HepG2 (cell line): ENCODE data around the gene CCL19. TPM values are rescaled to one million over a fixed set of nuclear protein-coding genes. Genes with fewer than 3 reads are reported as not detected.

Source experiments
- CC2D1A ChIP-seq: sonication (generic); formaldehyde crosslinking; IDR thresholded peaks from 2 replicates; pipeline ENCODE4 v1.8.1; 2023; ENCODE audit warnings: mild to moderate bottlenecking, missing genetic modification reagents
- GATAD2A ChIP-seq: IDR thresholded peaks from 2 replicates; pipeline ENCODE4 v1.6.1; 2016
- KDM1A ChIP-seq: IDR thresholded peaks from 2 replicates; pipeline ENCODE4 v1.6.1; 2016; ENCODE audit warnings: missing compliant biosample characterization
- NFRKB ChIP-seq: fragments of 450-650 bp; IDR thresholded peaks from 2 replicates; pipeline ENCODE4 v1.6.1; 2017
- POLR2AphosphoS2 ChIP-seq: IDR thresholded peaks from 2 replicates; pipeline ENCODE4 v1.6.1; 2011; ENCODE audit warnings: low read depth, low read length, improper control_type of control experiment
- RBFOX2 ChIP-seq: fragments of 200-400 bp; formaldehyde crosslinking; IDR thresholded peaks from 2 replicates; pipeline ENCODE4 v1.6.1; 2017; ENCODE audit warnings: low read depth, mild to moderate bottlenecking, low read length
- SIN3A ChIP-seq: IDR thresholded peaks from 2 replicates; pipeline ENCODE4 v1.6.1; 2011; ENCODE audit warnings: low read depth, mild to moderate bottlenecking, control low read depth, low read length, borderline replicate concordance
- ZMYM3 ChIP-seq: sonication (generic); formaldehyde crosslinking; IDR thresholded peaks from 2 replicates; pipeline ENCODE4 v1.5.1; 2020; ENCODE audit warnings: mild to moderate bottlenecking, missing genetic modification reagents
- ZNF263 ChIP-seq: sonication (generic); formaldehyde crosslinking; IDR thresholded peaks from 2 replicates; pipeline ENCODE4 v1.4.0; 2020; ENCODE audit warnings: missing genetic modification reagents
- ZNF329 ChIP-seq: sonication (generic); formaldehyde crosslinking; IDR thresholded peaks from 2 replicates; pipeline ENCODE4 v1.9.0; 2021; ENCODE audit warnings: low read depth, mild to moderate bottlenecking, missing genetic modification reagents
- ZNF557 ChIP-seq: sonication (generic); formaldehyde crosslinking; IDR thresholded peaks from 2 replicates; pipeline ENCODE4 v1.4.0; 2020; ENCODE audit warnings: missing genetic modification reagents
- ZNF564 ChIP-seq: sonication (generic); formaldehyde crosslinking; IDR thresholded peaks from 2 replicates; pipeline ENCODE4 v1.8.1; 2023; ENCODE audit warnings: mild to moderate bottlenecking, missing genetic modification reagents
- ZNF629 ChIP-seq: sonication (generic); formaldehyde crosslinking; conservative IDR thresholded peaks from 2 replicates; pipeline ENCODE4 v1.5.0; 2020; ENCODE audit warnings: missing genetic modification reagents
- ZNF678 ChIP-seq: sonication (generic); formaldehyde crosslinking; IDR thresholded peaks from 2 replicates; pipeline ENCODE4 v1.4.0; 2020; ENCODE audit warnings: mild to moderate bottlenecking, missing genetic modification reagents
- ZNF703 ChIP-seq: sonication (generic); formaldehyde crosslinking; IDR thresholded peaks from 2 replicates; pipeline ENCODE4 v1.5.1; 2020; ENCODE audit warnings: missing genetic modification reagents, mild to moderate bottlenecking, moderate library complexity, borderline replicate concordance
- ZNF782 ChIP-seq: sonication (generic); formaldehyde crosslinking; IDR thresholded peaks from 2 replicates; pipeline ENCODE4 v1.4.0; 2020; ENCODE audit warnings: missing genetic modification reagents, mild to moderate bottlenecking, borderline replicate concordance
- ZNF790 ChIP-seq: sonication (generic); formaldehyde crosslinking; IDR thresholded peaks from 2 replicates; pipeline ENCODE4 v1.8.0; 2022; ENCODE audit warnings: missing genetic modification reagents, mild to moderate bottlenecking, borderline replicate concordance
- polyA plus RNA-seq, 8 experiments: library from polyadenylated mRNA; depleted of rRNA in 3 of 8; stranded (reverse) in 7 of 8; unstranded in 1 of 8; fragments of >200 nt; fragmentation: Illumina TruSeq in 4 of 8; extraction: Trizol in 4 of 8; gene quantifications; 2 replicates each; pipeline versions ENCODE4 v1.2.1 to v1.2.3, GENCODE V29; 2011 to 2016; ENCODE audit warnings: low read depth in 4 of 8, missing spikeins in 1 of 8, mixed read lengths in 1 of 8; ENCODE audit not compliant: insufficient read depth in 1 of 8
- total RNA-seq, 5 experiments: library from RNA; depleted of rRNA; stranded (reverse); fragments of >200 nt; fragmentation: Illumina TruSeq; extraction: Trizol; gene quantifications; 2 replicates each; pipeline ENCODE4 v1.2.3, GENCODE V29; 2016; ENCODE audit warnings: low read depth in 1 of 5
- TF ChIP-seq, protein P1 (sequence below): sonication (generic); formaldehyde crosslinking; IDR thresholded peaks from 2 replicates; pipeline ENCODE4 v1.4.0; 2020; ENCODE audit warnings: missing genetic modification reagents, borderline replicate concordance
- TF ChIP-seq, protein P2 (sequence below): sonication (generic); formaldehyde crosslinking; IDR thresholded peaks from 2 replicates; pipeline ENCODE4 v1.4.0; 2020; ENCODE audit warnings: mild to moderate bottlenecking, low read depth, missing genetic modification reagents
- TF ChIP-seq, protein P3 (sequence below): sonication (generic); formaldehyde crosslinking; IDR thresholded peaks from 2 replicates; pipeline ENCODE4 v1.5.0; 2020; ENCODE audit warnings: missing genetic modification reagents, mild to moderate bottlenecking, borderline replicate concordance
- TF ChIP-seq, protein P4 (sequence below): sonication (generic); formaldehyde crosslinking; IDR thresholded peaks from 2 replicates; pipeline ENCODE4 v1.8.1; 2023; ENCODE audit warnings: mild to moderate bottlenecking, moderate library complexity, missing genetic modification reagents
- TF ChIP-seq, protein P5 (sequence below): sonication (generic); formaldehyde crosslinking; IDR thresholded peaks from 2 replicates; pipeline ENCODE4 v1.5.0; 2020; ENCODE audit warnings: mild to moderate bottlenecking, missing genetic modification reagents

CCL19 gene
- total and polyA plus RNA-seq, 2 of the 13 experiments (the other 11 are each of a cell fraction or from before 2014, with no cell fraction given): not detected

DNA sequence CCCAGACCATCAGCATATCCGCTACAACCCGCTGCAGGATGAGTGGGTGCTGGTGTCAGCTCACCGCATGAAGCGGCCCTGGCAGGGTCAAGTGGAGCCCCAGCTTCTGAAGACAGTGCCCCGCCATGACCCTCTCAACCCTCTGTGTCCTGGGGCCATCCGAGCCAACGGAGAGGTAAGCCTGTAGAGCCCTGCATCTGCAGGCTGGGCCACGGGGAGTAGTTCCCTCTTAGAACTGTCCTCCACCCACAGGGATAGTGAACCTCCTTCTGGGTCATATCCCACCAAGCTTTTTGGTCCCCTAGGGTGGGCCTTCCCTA, 44.0 kb downstream of the CCL19 start (continued):
- TF ChIP-seq, protein P1, sequence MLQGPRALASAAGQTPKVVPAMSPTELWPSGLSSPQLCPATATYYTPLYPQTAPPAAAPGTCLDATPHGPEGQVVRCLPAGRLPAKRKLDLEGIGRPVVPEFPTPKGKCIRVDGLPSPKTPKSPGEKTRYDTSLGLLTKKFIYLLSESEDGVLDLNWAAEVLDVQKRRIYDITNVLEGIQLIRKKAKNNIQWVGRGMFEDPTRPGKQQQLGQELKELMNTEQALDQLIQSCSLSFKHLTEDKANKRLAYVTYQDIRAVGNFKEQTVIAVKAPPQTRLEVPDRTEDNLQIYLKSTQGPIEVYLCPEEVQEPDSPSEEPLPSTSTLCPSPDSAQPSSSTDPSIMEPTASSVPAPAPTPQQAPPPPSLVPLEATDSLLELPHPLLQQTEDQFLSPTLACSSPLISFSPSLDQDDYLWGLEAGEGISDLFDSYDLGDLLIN (CRISPR knock-in tag): 0 out of 2 replicates have a peak, but pooled peaks have one; percentile 22
- no peak for TF ChIP-seq ZNF782 (CRISPR knock-in tag)
- 0 out of 2 replicates have a peak, but pooled peaks have one; percentile 80 for TF ChIP-seq ZNF678 (CRISPR knock-in tag)
- no peak for TF ChIP-seq KDM1A (CRISPR knock-in tag)
- no peak for TF ChIP-seq NFRKB
- TF ChIP-seq GATAD2A (CRISPR knock-in tag): no peak
- TF ChIP-seq ZNF564 (CRISPR knock-in tag): no peak
- no peak for TF ChIP-seq SIN3A
- TF ChIP-seq ZNF263 (CRISPR knock-in tag): 0 out of 2 replicates have a peak, but pooled peaks have one; percentile 1
- no peak for TF ChIP-seq POLR2AphosphoS2
- peak; percentile 4; the same call in 1 of the 2 replicates for TF ChIP-seq ZMYM3 (CRISPR knock-in tag)
- peak; percentile 23; the same call in 1 of the 2 replicates for TF ChIP-seq ZNF790 (CRISPR knock-in tag)
- no peak for TF ChIP-seq ZNF629
- TF ChIP-seq, protein P2, sequence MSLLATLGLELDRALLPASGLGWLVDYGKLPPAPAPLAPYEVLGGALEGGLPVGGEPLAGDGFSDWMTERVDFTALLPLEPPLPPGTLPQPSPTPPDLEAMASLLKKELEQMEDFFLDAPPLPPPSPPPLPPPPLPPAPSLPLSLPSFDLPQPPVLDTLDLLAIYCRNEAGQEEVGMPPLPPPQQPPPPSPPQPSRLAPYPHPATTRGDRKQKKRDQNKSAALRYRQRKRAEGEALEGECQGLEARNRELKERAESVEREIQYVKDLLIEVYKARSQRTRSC: no peak
- TF ChIP-seq ZNF329 (CRISPR knock-in tag): no peak
- TF ChIP-seq ZNF703 (CRISPR knock-in tag): 0 out of 2 replicates have a peak, but pooled peaks have one; percentile 7
- no peak for TF ChIP-seq ZNF557 (CRISPR knock-in tag)
- TF ChIP-seq RBFOX2: no peak
- TF ChIP-seq, protein P3, sequence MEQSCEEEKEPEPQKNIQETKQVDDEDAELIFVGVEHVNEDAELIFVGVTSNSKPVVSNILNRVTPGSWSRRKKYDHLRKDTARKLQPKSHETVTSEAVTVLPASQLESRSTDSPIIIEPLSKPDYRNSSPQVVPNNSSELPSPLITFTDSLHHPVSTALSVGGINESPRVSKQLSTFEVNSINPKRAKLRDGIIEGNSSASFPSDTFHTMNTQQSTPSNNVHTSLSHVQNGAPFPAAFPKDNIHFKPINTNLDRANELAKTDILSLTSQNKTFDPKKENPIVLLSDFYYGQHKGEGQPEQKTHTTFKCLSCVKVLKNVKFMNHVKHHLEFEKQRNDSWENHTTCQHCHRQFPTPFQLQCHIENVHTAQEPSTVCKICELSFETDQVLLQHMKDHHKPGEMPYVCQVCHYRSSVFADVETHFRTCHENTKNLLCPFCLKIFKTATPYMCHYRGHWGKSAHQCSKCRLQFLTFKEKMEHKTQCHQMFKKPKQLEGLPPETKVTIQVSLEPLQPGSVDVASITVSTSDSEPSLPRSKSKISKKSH (CRISPR knock-in tag): peak; percentile 5; the same call in 1 of the 2 replicates
- TF ChIP-seq CC2D1A (CRISPR knock-in tag): no peak
- TF ChIP-seq, protein P4, sequence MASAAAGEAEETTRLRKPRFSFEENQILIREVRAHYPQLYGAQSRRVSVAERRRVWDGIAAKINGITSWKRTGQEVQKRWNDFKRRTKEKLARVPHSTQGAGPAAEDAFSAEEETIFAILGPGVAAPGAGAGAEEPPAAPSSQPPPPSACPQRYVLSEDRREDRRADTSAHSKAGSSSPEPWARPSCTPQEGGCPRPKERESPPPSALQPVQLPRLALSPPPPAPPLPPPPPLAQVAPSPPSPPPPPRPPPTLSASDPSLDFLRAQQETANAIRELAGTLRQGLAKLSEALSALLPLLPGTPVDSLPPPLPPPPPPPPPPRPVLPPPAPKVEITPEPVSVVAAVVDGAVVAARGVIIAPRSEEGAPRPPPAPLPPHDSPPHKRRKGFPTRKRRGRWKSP: 0 out of 2 replicates have a peak, but pooled peaks have one; percentile 4
- TF ChIP-seq, protein P5, sequence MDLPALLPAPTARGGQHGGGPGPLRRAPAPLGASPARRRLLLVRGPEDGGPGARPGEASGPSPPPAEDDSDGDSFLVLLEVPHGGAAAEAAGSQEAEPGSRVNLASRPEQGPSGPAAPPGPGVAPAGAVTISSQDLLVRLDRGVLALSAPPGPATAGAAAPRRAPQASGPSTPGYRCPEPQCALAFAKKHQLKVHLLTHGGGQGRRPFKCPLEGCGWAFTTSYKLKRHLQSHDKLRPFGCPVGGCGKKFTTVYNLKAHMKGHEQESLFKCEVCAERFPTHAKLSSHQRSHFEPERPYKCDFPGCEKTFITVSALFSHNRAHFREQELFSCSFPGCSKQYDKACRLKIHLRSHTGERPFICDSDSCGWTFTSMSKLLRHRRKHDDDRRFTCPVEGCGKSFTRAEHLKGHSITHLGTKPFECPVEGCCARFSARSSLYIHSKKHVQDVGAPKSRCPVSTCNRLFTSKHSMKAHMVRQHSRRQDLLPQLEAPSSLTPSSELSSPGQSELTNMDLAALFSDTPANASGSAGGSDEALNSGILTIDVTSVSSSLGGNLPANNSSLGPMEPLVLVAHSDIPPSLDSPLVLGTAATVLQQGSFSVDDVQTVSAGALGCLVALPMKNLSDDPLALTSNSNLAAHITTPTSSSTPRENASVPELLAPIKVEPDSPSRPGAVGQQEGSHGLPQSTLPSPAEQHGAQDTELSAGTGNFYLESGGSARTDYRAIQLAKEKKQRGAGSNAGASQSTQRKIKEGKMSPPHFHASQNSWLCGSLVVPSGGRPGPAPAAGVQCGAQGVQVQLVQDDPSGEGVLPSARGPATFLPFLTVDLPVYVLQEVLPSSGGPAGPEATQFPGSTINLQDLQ (CRISPR knock-in tag): no peak
